Fibroblast of lung (primary cell): ENCODE data around the gene SPPL2B. TPM values are rescaled to one million over a fixed set of nuclear protein-coding genes. Genes with fewer than 3 reads are reported as not detected.
A peak's percentile ranks its signal among the peaks of the same experiment; 100 is the strongest.

Source experiments
- DNase-seq, 2 donors: peaks; one replicate each; pipeline versions ENCODE4 v3.0.0 to v3.0.0-alpha.2; 2010; ENCODE audit warnings: low read depth in 2 of 2
- H2AFZ ChIP-seq: 2 replicates; pipeline ENCODE4 v1.5.1; 2012; ENCODE audit warnings: low read length, control low read depth, inconsistent platforms
- H3K27ac ChIP-seq: 2 replicates; pipeline ENCODE4 v1.5.1; 2011; ENCODE audit warnings: low read length, control low read depth; ENCODE audit not compliant: insufficient read depth
- H3K27me3 ChIP-seq: 2 replicates; pipeline ENCODE4 v1.5.1; 2011; ENCODE audit warnings: mild to moderate bottlenecking, low read length; ENCODE audit not compliant: control insufficient read depth, insufficient read depth
- H3K36me3 ChIP-seq: 2 replicates; pipeline ENCODE4 v1.5.1; 2011; ENCODE audit warnings: low read length; ENCODE audit not compliant: control insufficient read depth, insufficient read depth
- H3K4me1 ChIP-seq: 2 replicates; pipeline ENCODE4 v1.5.1; 2011; ENCODE audit warnings: low read length; ENCODE audit not compliant: control insufficient read depth, insufficient read depth; ENCODE audit errors: extremely low read depth
- H3K4me2 ChIP-seq: 2 replicates; pipeline ENCODE4 v1.5.1; 2011; ENCODE audit warnings: low read length, control low read depth; ENCODE audit not compliant: insufficient read depth; ENCODE audit errors: extremely low read depth
- H3K4me3 ChIP-seq, 4 experiments: fragments of 200-600 bp in 1 of 4; sonication (generic) in 1 of 4; replicated peaks in 1 of 4; 2 replicates each; pipeline ENCODE4 v1.5.1; 2011 to 2016; ENCODE audit warnings: low read length in 4 of 4, low read depth in 3 of 4, mild to moderate bottlenecking in 3 of 4, control low read depth in 2 of 4, inconsistent platforms in 1 of 4, mixed read lengths in 1 of 4; ENCODE audit not compliant: insufficient read depth in 1 of 4; ENCODE audit errors: control extremely low read depth in 1 of 4
- H3K79me2 ChIP-seq: 2 replicates; pipeline ENCODE4 v1.5.1; 2012; ENCODE audit warnings: mild to moderate bottlenecking, low read length, inconsistent platforms; ENCODE audit not compliant: control insufficient read depth, insufficient read depth
- H3K9ac ChIP-seq: 2 replicates; pipeline ENCODE4 v1.5.1; 2011; ENCODE audit warnings: mild to moderate bottlenecking, low read length, control low read depth; ENCODE audit not compliant: insufficient read depth
- H3K9me3 ChIP-seq: 2 replicates; pipeline ENCODE4 v1.5.1; 2012; ENCODE audit warnings: low read depth, low read length; ENCODE audit not compliant: control insufficient read depth, insufficient read depth
- H4K20me1 ChIP-seq: 2 replicates; pipeline ENCODE4 v1.5.1; 2011; ENCODE audit warnings: low read length; ENCODE audit not compliant: control insufficient read depth, insufficient read depth; ENCODE audit errors: extremely low read depth
- EZH2 ChIP-seq: IDR thresholded peaks from 2 replicates; pipeline ENCODE4 v1.5.1; 2012; ENCODE audit warnings: low read length, control low read depth, mild to moderate bottlenecking; ENCODE audit errors: missing control alignments
- polyA plus RNA-seq, 2 donors: library from polyadenylated mRNA; depleted of rRNA in 1 of 2; stranded (reverse) in 1 of 2; unstranded in 1 of 2; fragments of >200 nt; gene quantifications; 2 replicates each; pipeline ENCODE4 v1.2.1, GENCODE V29; 2011 to 2012; ENCODE audit warnings: missing spikeins in 1 of 2
- total RNA-seq: library from RNA; depleted of rRNA; stranded (reverse); fragments of >200 nt; gene quantifications from 2 replicates; pipeline ENCODE4 v1.2.1, GENCODE V29; 2014
- TF ChIP-seq, protein P1 (sequence below), 2 donors: IDR thresholded peaks in 1 of 2; conservative IDR thresholded peaks in 1 of 2; 1 replicate in 1 of 2; 2 replicates in 1 of 2; pipeline ENCODE4 v1.5.1; 2011 to 2012; ENCODE audit warnings: low read length in 2 of 2, control low read depth in 1 of 2, inconsistent platforms in 1 of 2, low read depth in 1 of 2, mild to moderate bottlenecking in 1 of 2

SPPL2B gene
- total and polyA plus RNA-seq, 2 donors (not counting 1 experiment from before 2014, with no cell fraction given) = 16.0 to 23.8 TPM

GRCh38 chr19:2288818-2289713 lies 39.4 kb upstream of the SPPL2B start:
- Histone ChIP-seq H3K4me2 (no peak overlapping the region), H3K36me3 (no peaks in the 10 kb centered on the region), H4K20me1 (no peaks in the 10 kb centered on the region), H3K27me3 (peaks cover 36% of the 10 kb centered on the region), H3K9ac (no peak overlapping the region), H3K4me1 (peaks cover 2% of the 10 kb centered on the region), H3K79me2 (no peaks in the 10 kb centered on the region), H3K9me3 (no peaks in the 10 kb centered on the region), H3K4me3 (no peak overlapping the region), H3K27ac (no peak overlapping the region), H2AFZ (no peak overlapping the region)
- TF ChIP-seq EZH2 = peak; percentile 64
- TF ChIP-seq, protein P1, sequence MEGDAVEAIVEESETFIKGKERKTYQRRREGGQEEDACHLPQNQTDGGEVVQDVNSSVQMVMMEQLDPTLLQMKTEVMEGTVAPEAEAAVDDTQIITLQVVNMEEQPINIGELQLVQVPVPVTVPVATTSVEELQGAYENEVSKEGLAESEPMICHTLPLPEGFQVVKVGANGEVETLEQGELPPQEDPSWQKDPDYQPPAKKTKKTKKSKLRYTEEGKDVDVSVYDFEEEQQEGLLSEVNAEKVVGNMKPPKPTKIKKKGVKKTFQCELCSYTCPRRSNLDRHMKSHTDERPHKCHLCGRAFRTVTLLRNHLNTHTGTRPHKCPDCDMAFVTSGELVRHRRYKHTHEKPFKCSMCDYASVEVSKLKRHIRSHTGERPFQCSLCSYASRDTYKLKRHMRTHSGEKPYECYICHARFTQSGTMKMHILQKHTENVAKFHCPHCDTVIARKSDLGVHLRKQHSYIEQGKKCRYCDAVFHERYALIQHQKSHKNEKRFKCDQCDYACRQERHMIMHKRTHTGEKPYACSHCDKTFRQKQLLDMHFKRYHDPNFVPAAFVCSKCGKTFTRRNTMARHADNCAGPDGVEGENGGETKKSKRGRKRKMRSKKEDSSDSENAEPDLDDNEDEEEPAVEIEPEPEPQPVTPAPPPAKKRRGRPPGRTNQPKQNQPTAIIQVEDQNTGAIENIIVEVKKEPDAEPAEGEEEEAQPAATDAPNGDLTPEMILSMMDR (conservative IDR thresholded peaks at IDR 0.05 in 1 of 2, IDR thresholded peaks at IDR 0.05 in 1 of 2; ENCODE audit: low read depth in 1 of 2, low read length in 2 of 2) = no peak
- no peak for DNase-seq

DNA sequence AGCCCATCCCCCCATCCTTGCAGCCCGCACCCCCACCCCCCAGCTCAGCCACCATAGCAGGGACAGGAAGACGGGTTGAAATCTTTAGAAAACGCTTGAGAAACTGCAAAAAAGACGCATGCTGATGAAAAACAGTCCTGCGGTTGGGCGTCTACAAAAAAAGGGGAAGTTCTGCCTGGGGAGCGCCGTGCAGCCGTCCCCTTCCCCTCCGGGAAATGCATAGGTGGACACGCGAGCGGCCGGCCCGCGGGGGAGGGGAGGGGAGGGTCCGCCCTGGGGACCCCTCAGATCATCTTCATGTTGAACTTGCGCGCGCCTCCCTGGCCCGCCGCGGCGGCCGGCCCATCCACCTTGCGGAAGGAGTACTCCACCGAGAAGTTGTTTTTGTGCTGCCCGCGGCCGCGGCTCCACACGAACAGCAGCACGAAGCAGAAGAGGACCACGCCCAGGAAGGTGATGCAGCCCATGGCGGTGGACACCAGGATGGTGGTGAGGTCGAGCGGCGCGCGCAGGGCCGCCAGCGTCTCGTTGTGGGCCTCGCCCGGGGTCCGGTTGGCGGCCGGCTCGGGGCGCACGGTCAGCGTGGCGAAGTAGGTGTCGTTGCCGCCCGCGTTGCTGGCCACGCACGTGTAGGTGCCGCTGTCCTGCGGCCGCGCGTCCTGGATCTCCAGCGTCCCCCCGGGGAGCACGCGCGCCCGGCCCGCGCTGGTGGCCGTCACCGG lies 38.6 kb upstream of the SPPL2B start:
- Histone ChIP-seq H2AFZ (no peak overlapping the region), H3K9me3 (no peaks in the 10 kb centered on the region), H3K36me3 (no peaks in the 10 kb centered on the region), H3K79me2 (no peaks in the 10 kb centered on the region), H3K9ac (no peak overlapping the region), H3K27ac (no peak overlapping the region), H3K4me2 (peak overlapping the region; percentile 51), H3K4me3 (peak overlapping the region in 2 of 4 experiments; percentile 7 to 25), H3K4me1 (peaks cover 4% of the 10 kb centered on the region), H3K27me3 (peaks cover 36% of the 10 kb centered on the region), H4K20me1 (no peaks in the 10 kb centered on the region)
- TF ChIP-seq, protein P1 (conservative IDR thresholded peaks at IDR 0.05 in 1 of 2, IDR thresholded peaks at IDR 0.05 in 1 of 2; ENCODE audit: low read depth in 1 of 2, low read length in 2 of 2) = no peak
- TF ChIP-seq EZH2 = no peak
- no peak for DNase-seq

- H2AFZ ChIP-seq = no peak overlapping the region
- H3K4me3 ChIP-seq = no peak overlapping the region
- H3K79me2 ChIP-seq = no peaks in the 10 kb centered on the region
- no peaks in the 10 kb centered on the region for H4K20me1 ChIP-seq
- no peak for DNase-seq
- no peaks in the 10 kb centered on the region for H3K36me3 ChIP-seq
- peaks cover 4% of the 10 kb centered on the region for H3K4me1 ChIP-seq
- TF ChIP-seq EZH2 = peak; percentile 87
- TF ChIP-seq, protein P1 (conservative IDR thresholded peaks at IDR 0.05 in 1 of 2, IDR thresholded peaks at IDR 0.05 in 1 of 2; ENCODE audit: low read depth in 1 of 2, low read length in 2 of 2) = no peak
- no peak overlapping the region for H3K27ac ChIP-seq
- H3K27me3 ChIP-seq = peaks cover 36% of the 10 kb centered on the region
- H3K9ac ChIP-seq = no peak overlapping the region
- no peak overlapping the region for H3K4me2 ChIP-seq
- no peaks in the 10 kb centered on the region for H3K9me3 ChIP-seq
Measured at GRCh38 chr19:2290441-2291184, 37.9 kb upstream of the SPPL2B start.
